Measurements from ENCODE around the gene ABHD8.

The ABHD8 gene

GRCh38 chr19:17243211-17243829 lies 59.9 kb downstream of the ABHD8 start:
- Mint-ChIP-seq H3K36me3 (ENCODE audit: low read depth) (no peaks in the 10 kb centered on the region), H3K9me3 (no peaks in the 10 kb centered on the region), H3K27ac (no peak overlapping the region), H3K27me3 (peaks cover 16% of the 10 kb centered on the region), H3K4me3 (peak overlapping the region; percentile 63), H3K4me1 (ENCODE audit: low read depth) (peaks cover 11% of the 10 kb centered on the region)
- no peak for DNase-seq

GRCh38 chr19:17242431-17243208 lies 60.6 kb downstream of the ABHD8 start:
- Mint-ChIP-seq H3K36me3 (ENCODE audit: low read depth) (no peaks in the 10 kb centered on the region), H3K4me1 (ENCODE audit: low read depth) (peaks cover 11% of the 10 kb centered on the region), H3K27ac (no peak overlapping the region), H3K9me3 (no peaks in the 10 kb centered on the region), H3K27me3 (peaks cover 15% of the 10 kb centered on the region), H3K4me3 (no peak overlapping the region)
- no peak for DNase-seq
